ENCODE results near the gene PCBD1.

PCBD1 gene

DNA sequence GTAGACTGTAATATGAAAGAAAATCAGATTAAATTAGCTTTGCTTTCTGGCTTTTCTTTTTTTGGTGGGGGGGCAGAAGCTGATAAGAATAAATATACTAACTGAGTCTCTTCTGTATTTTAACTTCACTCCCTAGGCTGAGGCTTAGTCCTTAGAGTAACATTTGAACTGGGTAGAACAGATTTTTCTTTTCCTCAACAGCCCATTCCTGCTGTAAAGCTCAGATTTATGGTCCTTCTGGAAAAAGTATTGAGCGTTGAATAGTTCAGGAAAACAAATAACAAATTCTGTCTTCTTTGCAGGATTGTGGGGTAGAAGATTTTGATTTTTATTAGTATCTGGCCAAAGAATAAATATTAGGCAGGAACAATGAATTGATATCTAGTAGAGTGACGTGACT is 54.8 kb downstream of the PCBD1 start:
- Mint-ChIP-seq H3K4me1 (peaks cover 6% of the 10 kb centered on the region), H3K36me3 (peaks cover 1% of the 10 kb centered on the region), H3K9me3 (no peaks in the 10 kb centered on the region), H3K27ac (no peak overlapping the region), H3K4me3 (no peak overlapping the region), H3K27me3 (no peaks in the 10 kb centered on the region)
- no peak for DNase-seq
- CTCF ChIA-PET, result interaction anchor here (1.1 kb wide), 1 partner anchor 19 kb away, joined by 3 read pairs; no protein-coding TSS in a partner anchor

All from activated naive CD4-positive, alpha-beta T cell treated with anti-CD3 and anti-CD28 coated beads, Interleukin-2, amount 10 ng/mL, durations not matched to agents 7 days and 5 days (primary cell).